Nephron progenitor cell (in vitro differentiated cells): ENCODE results near the gene TMEM116.

Experiments
- DNase-seq: peaks from one replicate; pipeline ENCODE4 v3.0.0; 2021
- H3K27ac Mint-ChIP-seq: 2 replicates; pipeline ENCODE4 v1.8.0; 2021; ENCODE audit warnings: mild to moderate bottlenecking, moderate library complexity, mixed read lengths
- H3K27me3 Mint-ChIP-seq: 2 replicates; pipeline ENCODE4 v1.8.0; 2021; ENCODE audit warnings: mild to moderate bottlenecking, low read depth, mixed read lengths; ENCODE audit not compliant: poor library complexity
- H3K36me3 Mint-ChIP-seq: 2 replicates; pipeline ENCODE4 v1.8.0; 2021; ENCODE audit warnings: low read depth, mixed read lengths
- H3K4me1 Mint-ChIP-seq: 2 replicates; pipeline ENCODE4 v1.8.0; 2021; ENCODE audit warnings: mixed read lengths
- H3K4me3 Mint-ChIP-seq: 2 replicates; pipeline ENCODE4 v1.8.0; 2021; ENCODE audit warnings: mild to moderate bottlenecking, moderate library complexity, mixed read lengths
- H3K9me3 Mint-ChIP-seq: 2 replicates; pipeline ENCODE4 v1.8.0; 2021; ENCODE audit warnings: mild to moderate bottlenecking, moderate library complexity, mixed read lengths
- CTCF ChIP-seq: fragments of 200-600 bp; sonication (generic); IDR thresholded peaks from 2 replicates; pipeline ENCODE4 v1.5.0; 2021; ENCODE audit warnings: antibody characterized with exemption

TMEM116 gene

DNA sequence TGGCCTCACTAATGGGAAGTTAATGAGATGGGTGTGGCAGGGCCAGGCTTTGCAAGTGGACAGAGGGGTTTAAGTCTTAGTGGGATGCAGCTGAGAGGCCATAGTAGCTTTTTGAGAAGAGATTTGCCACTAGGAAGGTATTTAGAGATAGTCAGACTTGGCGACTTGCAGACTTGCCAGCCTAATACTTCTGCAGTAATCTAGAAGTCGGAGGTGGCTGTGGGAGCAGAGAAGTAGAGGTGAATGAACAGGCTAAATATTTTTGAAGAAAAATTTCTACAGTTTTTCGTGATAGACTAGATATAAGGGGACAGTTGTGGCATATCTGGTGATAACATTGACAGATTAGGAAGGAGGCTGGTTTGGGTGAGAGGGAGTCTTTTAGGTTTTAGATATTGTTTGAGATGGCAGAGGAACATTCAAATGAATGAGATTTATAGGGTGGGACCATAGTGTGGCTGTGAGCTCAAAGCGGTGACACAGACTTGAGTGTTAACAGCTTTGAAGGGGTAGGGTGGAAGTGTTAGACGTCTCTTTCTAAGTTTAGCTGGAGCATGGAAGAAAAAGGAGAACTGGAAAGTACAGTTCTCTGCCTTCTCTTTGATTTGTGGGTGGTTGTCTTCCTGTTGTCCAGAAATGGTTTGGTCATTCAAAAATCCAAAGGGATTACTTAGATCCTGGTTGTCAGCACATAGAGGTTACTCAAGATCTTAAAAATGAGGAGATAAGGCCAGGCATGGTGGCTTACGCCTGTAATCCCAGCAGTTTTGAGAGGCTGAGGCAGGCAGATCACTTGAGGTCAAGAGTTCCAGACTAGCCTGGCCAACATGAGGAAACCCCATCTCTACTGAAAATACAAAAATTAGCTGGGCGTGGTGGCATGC lies 126.1 kb downstream of the TMEM116 start:
- no peak for DNase-seq
- Mint-ChIP-seq H3K36me3 (peaks cover 80% of the 10 kb centered on the region), H3K27ac (peak overlapping the region; percentile 50), H3K4me3 (no peak overlapping the region), H3K4me1 (no peaks in the 10 kb centered on the region), H3K27me3 (no peaks in the 10 kb centered on the region), H3K9me3 (no peaks in the 10 kb centered on the region)
- TF ChIP-seq CTCF = no peak

- Mint-ChIP-seq H3K9me3 (no peaks in the 10 kb centered on the region), H3K27ac (no peak overlapping the region), H3K27me3 (no peaks in the 10 kb centered on the region), H3K4me1 (no peaks in the 10 kb centered on the region), H3K4me3 (no peak overlapping the region), H3K36me3 (peaks cover 83% of the 10 kb centered on the region)
- TF ChIP-seq CTCF = no peak
- no peak for DNase-seq
These were observed 131.2 kb downstream of the TMEM116 start for GRCh38 chr12:111881716-111882115.
